ENCODE data around the gene ADARB1. TPM values are rescaled to one million over a fixed set of nuclear protein-coding genes. Genes with fewer than 3 reads are reported as not detected.
A peak's percentile ranks its signal among the peaks of the same experiment; 100 is the strongest.

ADARB1 gene
- total and polyA plus RNA-seq, 9 of the 15 experiments (the other 6 are each of a cell fraction or from before 2014, with no cell fraction given), result 6.7 to 16.0 (median 8.3) TPM

- no peak for TF ChIP-seq CHCHD3 (CRISPR knock-in tag; IDR thresholded peaks at IDR 0.05)
Measured at GRCh38 chr21:45167796-45168222, 93.4 kb downstream of the ADARB1 start (continued).

- ATAC-seq (no peak), FAIRE-seq (no peak), DNase-seq (ENCODE audit: extremely low read depth in 1 of 4, low spot score in 3 of 4) (no peak)
- TF ChIP-seq GABPB1 (CRISPR knock-in tag; IDR thresholded peaks at IDR 0.05) (no peak), MAFG (tag; conservative IDR thresholded peaks at IDR 0.05) (peak; percentile 34; the same call in 1 of the 2 replicates), TBP (optimal IDR thresholded peaks at IDR 0.05; ENCODE audit: low read depth, low read length) (peak; percentile 12), C11orf30 (IDR thresholded peaks at IDR 0.05; ENCODE audit: low read depth) (peak; percentile 35), MLX (CRISPR knock-in tag; conservative IDR thresholded peaks at IDR 0.05) (no peak), ZNF316 (IDR thresholded peaks at IDR 0.05) (peak; percentile 70), ZC3H11A (IDR thresholded peaks at IDR 0.05; ENCODE audit: low read depth, low read length) (no peak), ZNF124 (CRISPR knock-in tag; IDR thresholded peaks at IDR 0.05) (no peak), MAFK (IDR thresholded peaks at IDR 0.05; ENCODE audit: low read length) (0 out of 2 replicates have a peak, but pooled peaks have one; percentile 17), MAFF (IDR thresholded peaks at IDR 0.05; ENCODE audit: low read length) (0 out of 2 replicates have a peak, but pooled peaks have one; percentile 36), NR2C1 (IDR thresholded peaks at IDR 0.05) (no peak), NR2C1 (tag; IDR thresholded peaks at IDR 0.05) (no peak), ZBTB5 (IDR thresholded peaks at IDR 0.05) (no peak)
- H3K4me2 ChIP-seq (ENCODE audit: insufficient read depth, low read length), result no peak overlapping the region
- no peaks in the 10 kb centered on the region for H3K9me1 ChIP-seq (ENCODE audit: control insufficient read depth, insufficient read depth, low read length)
- H3K9ac ChIP-seq (ENCODE audit: insufficient read depth in 1 of 2, low read depth in 2 of 2, low read length in 2 of 2), result no peak overlapping the region
- no peaks in the 10 kb centered on the region for H3K36me3 ChIP-seq (ENCODE audit: control insufficient read depth, insufficient read depth, low read length)
- no peaks in the 10 kb centered on the region; a peak in 1 of 5 replicates for H3K27me3 ChIP-seq (ENCODE audit: control insufficient read depth in 2 of 2, insufficient read depth in 2 of 2, low read length in 2 of 2)
- H4K20me1 ChIP-seq (replicated peaks; ENCODE audit: control insufficient read depth, insufficient read depth, low read length), result no peaks in the 10 kb centered on the region; the same call in 1 of the 2 replicates
- peaks cover under 1 to 9% of the 10 kb centered on the region in 2 experiments for H3K4me1 ChIP-seq (replicated peaks in 1 of 2; ENCODE audit: control insufficient read depth in 2 of 2, insufficient read depth in 2 of 2, low read length in 2 of 2)
- BruUV-seq (replicated peaks), result no TSS peak
- 52% methylated on average over 7 of the region's 7 CpGs for WGBS (ENCODE audit: insufficient coverage, low coverage, missing lambda C conversion rate)
- intact Hi-C loops (cut with micrococcal nuclease) (no loop called here), in situ Hi-C loops (cut with MboI) (no loop called here)
- CTCF ChIA-PET (ENCODE audit: low intra/inter-chr PET ratio), result interaction anchor here (0.6 kb wide), 1 partner anchor 270 kb away, joined by 3 read pairs; no protein-coding TSS in a partner anchor
- no peaks in the 10 kb centered on the region for H3K79me2 ChIP-seq (ENCODE audit: control insufficient read depth, insufficient read depth, low read length)
- no peak overlapping the region for H2AFZ ChIP-seq (ENCODE audit: low read depth, low read length)
- POLR2A ChIA-PET, result interaction anchor here (0.6 to 3.6 kb wide), 5 partner anchors 9 to 119 kb away, joined by 3 to 13 read pairs (median 4); partner anchors contain the start of gene POFUT2
- no peak overlapping the region for H3K27ac ChIP-seq (ENCODE audit: extremely low read depth, low read depth, low read length)
- no peak overlapping the region for H3K4me3 ChIP-seq
- H3K9me3 ChIP-seq (replicated peaks; ENCODE audit: control insufficient read depth, insufficient read depth, low read depth, low read length), result no peaks in the 10 kb centered on the region
Measured at GRCh38 chr21:45168522-45168921, 94.1 kb downstream of the ADARB1 start.

All from K562 (cell line).